DMS153 (cell line): ENCODE measurements around the gene MOGAT1.

Experiments used
- DNase-seq: peaks from one replicate; lab custom pipeline; 2025; lab: John Stamatoyannopoulos, UW

Gene MOGAT1, protein sequence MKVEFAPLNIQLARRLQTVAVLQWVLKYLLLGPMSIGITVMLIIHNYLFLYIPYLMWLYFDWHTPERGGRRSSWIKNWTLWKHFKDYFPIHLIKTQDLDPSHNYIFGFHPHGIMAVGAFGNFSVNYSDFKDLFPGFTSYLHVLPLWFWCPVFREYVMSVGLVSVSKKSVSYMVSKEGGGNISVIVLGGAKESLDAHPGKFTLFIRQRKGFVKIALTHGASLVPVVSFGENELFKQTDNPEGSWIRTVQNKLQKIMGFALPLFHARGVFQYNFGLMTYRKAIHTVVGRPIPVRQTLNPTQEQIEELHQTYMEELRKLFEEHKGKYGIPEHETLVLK

DNA sequence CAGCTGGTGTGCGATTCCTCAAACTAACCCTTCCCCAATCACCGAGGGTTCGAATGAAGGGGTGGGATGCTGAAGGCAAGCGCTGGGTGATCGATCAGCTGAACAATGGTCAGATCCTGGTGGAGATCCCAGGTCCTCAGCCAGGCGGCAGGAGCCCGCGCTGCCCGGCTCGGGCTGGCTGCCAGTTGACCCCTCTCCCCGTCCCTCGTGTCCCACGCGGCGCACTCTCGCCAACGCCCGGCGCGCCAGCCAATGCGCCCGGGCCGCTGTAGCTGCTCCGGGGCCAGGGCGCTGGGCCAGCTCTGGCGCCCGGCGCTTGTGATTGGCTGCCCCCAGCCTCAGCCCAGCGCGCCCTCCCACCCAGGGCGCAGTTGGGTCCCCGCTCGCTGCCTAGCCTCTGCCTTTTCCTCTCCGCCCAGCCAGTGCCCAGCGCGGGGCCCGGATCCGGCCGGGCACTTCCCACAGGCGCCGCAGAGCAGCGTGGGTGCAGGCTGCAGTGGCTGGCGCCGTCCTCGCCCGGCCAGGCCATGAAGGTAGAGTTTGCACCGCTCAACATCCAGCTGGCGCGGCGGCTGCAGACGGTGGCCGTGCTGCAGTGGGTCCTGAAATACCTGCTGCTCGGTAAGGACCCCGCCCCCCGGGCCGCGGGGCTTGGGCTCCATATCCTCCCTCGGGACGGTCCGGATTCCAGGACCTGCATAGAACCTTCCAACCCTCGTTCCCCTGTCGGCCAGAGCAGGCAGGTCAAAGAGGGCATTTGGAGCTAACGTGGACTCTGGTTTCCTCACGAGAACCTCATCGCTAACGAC lies at the start of gene MOGAT1:
Gene MOGAT1 (plus strand): TSS at position 400 of the 809 bp plus-strand sequence. CDS start 128 bp downstream, at position 528.
- no peak for DNase-seq

DNA sequence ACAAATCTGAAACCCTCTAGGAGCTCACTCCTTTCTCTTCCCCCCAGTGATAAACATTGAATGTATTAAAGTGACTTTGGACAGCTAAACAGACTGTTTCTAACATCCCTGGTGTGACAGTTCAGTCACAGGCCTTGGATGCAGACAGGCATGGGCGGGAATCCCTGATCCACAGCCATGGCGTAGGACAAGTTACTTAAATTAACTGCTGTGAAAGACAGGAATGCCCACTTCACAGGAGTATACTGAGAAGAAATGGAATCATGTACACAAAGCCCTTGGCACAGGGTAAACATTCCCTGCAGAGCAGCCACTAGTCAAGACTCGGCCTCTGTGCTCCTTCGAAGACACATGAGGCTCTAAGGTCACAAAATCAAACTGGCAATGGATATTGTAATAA lies 49.6 kb upstream of the MOGAT1 start:
- DNase-seq = no peak

DNA sequence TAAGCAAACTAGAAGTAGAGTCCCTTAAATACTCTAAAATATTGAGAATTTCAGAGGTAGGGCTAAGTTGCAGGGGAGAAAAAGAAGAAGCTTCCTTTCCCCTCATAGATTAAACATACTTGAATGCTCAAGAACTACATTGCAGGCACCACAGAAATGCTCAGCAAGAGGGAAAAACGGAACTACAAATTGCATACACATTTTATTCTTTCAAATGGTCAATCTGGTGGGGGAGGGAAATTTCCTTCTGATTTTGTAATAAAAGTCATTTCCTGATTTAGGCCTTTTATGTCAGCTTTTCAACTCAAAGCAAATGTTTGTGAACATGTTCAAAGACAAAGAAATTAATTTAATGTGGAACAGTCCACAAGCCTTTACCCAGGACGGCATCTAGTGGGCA lies 48.5 kb upstream of the MOGAT1 start:
- DNase-seq = no peak

DNA sequence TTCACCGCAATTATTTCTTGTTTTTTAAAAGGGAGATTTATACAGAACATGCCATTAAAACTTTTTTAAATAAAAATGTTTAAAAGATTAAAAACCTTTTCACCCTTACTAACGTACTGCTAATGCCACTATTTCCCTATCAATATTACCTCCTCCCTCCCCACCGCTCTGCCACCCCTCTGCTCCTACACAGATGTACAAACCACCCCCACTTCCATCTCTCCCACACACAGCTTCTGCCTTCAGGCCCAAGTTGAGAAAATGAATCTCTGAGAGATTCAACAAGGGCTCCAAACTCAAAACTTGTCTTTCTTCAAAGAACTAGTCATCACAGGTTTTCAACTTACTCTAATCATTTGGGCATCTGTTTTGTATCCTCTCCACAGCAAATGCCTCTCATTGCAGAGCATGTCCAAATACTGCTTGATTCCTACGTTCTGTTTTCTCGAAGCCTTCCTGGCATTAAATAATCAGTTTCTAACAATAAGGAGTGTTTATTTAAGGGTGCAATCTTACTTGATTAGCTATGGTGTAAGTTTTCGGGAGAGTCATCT lies 47.6 kb upstream of the MOGAT1 start:
- DNase-seq = no peak

DNA sequence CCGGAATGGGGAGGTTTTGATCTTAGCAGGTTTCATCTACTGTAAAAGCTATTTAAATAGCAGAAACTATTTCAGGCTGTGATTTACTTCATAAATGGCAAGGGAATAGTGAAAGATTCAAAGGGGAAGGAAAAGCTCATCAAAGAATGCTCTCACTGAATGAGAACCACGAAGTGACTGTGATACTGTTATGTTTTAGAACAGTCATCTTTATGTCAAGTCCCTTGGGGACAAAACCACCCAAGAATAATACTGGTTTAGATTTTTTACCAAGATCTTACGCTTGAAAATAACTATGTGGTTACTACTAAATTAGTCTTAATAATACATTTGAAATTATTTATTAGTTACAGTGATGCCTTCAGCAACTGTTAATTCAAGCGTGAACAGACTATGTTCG lies 43.7 kb upstream of the MOGAT1 start:
- no peak for DNase-seq

DNA sequence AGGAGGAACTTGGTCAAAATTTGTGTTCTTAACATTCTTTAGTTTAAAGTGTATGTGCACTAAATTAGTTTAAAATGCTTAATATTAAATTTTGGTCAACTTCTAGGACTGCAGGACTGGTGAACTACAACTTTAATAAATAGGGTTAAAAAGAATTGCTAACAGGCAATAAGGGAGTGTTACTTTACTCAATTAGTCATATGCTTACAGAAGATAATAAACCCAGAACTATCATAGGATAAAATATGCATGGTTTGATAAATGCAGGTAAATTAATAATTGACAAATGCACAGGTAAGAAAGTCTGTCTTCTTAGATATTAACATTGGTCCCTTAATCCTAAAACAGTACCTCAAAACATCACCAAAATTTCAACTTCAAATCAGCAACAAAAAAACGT lies 36.2 kb upstream of the MOGAT1 start:
- no peak for DNase-seq

DNA sequence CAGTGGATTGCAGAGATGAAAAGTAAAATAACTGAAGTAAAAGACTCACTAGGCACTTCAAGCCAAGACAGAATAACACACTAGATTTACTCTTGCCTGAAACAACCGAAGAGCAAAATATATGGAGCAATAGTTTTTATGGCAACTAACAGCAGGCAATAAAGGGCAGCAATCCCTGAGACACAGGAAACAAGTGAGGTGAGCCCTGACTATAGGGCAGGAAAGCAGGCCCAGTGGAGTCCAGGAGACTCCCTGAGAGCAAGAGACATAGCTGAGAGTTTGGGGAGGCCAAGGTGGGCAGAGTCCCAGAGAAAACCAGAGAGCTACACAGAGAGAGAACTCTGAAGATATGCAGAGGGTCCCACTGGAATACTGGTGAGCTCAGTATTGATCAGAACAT lies 34.4 kb upstream of the MOGAT1 start:
- DNase-seq = no peak

DNA sequence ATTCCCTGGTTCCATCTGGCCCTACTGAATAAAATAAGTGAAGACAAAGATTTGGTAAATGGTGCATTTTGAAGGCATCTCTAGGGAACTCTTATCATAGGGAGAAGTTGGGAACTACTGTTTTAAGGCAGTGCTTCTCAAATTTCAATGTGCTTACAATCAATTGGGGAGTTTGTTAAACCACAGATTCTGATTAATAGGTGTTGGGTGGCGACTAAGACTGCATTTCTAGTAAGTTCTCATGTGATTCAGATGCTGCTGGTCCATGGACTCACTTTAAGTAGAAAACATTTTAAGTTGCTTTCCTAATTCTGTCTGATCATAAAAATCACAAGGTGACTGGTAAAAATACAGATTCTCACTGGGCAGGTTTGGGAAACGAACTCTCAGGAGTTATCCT lies 30.1 kb upstream of the MOGAT1 start:
- no peak for DNase-seq

DNA sequence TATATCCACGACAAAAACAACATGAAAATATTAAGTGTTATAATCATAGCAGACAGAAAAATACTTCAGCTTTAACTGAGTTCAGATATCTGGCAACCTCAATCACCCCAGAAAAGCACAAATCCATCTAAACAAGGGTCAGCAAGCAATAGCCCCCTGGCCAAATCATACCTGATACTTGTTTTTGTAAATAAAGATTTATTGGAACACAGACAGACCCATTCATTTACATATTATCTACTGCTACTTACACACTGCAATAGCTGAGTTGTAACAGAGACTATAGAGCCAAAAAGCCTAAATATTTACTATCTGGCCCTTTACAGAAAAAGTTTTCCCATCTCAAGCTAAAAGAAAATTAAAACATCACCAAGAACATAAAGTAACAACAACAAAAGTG lies 28.3 kb upstream of the MOGAT1 start:
- DNase-seq = no peak

DNA sequence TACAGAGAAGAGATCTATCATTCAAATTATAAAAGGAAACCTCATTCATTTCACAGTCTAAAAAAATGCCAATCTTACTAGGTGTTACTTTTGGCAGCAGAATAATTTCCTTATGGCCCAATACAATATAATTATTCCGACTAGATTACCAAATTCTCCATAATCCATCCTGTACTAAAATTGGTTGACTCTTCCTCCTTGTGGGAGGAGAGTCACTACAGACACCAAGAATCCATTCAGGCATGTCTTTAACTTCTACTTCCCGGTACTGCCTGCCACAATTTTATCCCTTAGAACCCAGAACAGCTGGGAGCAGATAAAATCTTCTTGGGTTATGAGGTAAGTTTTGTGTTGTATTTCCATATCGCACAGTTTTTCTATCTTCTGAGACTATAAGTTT lies 25.4 kb upstream of the MOGAT1 start:
- no peak for DNase-seq

DNA sequence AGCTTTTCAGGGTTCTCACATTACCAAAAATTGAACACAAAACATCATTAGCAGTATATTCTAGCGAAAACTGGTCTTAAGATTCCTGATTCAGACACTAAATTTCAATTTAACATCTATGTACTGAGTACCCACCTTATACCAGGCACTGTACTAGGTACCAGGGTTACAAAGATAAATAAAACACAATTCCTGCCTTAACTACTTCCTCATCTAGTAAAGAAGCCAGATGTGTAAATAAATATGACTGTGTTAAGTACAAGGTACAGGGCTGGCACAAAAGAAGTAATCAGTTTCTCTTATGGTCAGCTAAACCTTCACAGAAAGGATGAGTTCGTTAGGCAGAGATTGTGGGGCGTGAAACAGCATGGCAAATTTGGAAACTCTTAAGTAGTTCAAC lies 21.7 kb upstream of the MOGAT1 start:
- DNase-seq = no peak

DNA sequence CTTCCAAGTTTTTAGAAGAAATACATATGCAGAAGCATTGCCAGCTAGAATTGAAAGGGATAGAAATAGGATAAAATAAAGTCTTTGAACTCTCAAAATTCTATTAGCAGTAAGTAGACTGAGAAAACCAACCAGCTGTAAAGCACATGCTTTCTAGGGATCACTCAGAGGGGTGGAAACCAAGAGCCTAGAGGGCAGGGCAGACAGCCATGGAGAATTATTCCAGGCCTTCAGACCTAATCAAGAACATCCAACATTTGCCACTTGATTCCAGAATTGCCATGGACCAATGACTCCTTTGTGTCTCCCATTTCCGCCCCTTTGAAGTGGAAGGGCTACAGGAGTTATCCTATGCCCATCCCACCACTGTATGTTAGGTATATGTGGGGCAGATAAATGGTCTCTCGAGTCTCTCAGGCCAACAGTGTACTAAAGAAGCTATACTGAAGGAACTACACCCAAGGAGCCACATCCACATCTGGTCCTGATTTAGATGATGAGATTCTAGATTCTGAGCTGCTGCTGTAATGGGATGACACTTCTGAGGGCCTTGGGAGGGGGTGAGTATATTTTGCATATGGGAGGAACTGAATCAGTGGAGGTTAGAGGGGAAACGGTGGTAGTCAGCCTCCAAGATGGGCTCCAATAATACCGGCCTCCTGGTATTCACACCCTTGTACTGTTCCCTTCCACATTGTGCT lies 19.6 kb upstream of the MOGAT1 start:
- no peak for DNase-seq

DNA sequence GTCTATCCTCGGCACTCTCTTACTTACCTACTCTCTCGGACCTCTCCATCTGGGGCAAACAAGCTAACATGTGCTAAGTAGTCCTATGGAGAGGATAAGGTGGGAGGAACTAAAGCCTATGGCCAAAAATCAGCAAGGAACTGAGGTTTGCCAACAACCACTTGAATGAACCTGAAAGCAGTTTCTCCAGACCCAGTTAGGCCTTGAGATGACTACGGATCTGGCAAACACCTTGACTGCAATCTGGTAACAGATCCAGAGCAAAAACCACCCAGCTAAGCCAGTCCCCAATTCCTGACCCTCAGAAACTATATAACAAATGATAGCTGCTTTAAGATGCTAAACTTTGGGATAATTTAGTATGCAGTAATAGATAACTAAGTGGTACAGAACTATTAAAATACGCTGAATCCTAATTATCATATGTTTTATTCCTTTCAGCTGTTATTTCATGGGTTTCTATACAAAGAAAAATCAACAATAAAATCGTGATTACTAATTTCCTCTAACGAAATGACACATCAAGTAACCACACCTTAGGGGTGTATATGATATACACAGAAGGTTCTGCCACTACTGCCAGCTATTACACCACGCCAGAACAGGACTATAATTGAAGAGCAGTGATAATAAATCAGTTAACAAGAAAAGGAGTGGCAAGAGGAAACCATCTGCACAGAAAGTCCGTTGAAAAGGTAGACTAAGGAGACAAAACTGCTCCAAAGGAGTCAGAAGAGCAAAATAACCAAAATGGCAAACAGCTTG lies 18.8 kb upstream of the MOGAT1 start:
- no peak for DNase-seq

DNA sequence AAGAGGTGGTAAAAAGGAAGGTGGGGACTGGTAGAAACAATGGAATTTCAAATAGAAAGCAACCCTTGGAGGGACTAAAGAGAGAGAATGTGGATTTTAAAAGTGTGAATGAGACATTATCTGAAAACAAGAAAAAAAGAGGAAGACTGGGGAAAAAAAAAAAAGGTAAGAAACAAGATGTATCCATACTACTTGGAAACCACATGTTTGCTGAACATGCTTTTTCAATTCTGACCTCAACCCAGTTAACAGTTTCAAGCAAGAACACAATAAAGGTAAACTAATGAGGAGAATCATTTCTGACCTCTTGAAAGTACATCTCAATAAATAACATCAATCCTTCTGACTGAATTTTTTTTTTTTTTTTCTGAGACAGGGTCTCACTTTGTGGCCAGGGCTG lies 18.2 kb upstream of the MOGAT1 start:
- no peak for DNase-seq

DNA sequence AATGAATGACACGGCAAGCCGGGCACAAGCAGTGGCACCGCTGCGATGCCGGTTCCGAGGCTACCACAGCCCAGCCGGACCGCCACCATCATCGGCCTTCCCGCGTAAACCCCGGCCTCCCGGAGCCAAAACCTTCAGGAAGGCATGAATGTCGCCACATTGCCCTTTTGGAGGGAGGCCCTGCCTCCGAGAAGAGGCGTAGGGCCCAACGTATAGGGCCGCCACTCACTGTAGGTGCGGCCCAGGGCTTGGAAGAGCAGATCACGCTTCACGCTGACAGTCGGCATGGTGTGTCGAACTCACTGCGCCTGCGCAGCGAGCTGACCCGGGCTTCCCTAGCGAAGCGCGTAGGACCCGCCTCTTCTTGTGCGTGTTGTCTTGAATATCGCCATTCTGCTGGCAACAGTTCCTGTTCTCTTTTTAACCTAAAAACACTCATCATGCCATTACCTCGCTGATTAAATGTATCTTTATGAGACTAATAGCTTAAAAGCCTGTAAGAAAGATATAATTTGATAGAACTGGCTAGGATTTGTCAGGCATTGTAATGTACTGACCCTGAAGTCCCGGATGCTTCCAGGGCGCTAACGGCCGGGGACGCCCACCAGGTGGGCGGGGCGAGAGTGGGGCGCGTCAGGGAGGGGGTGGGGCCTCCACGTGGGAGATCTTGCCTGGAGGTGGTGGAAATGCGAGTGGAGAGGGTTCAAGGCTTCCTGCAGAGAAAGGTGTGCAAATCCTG lies 15.5 kb upstream of the MOGAT1 start, which contains the start of gene FARSB:
Gene FARSB (minus strand): TSS at position 306 of the 739 bp plus-strand sequence. CDS start 19 bp downstream, at position 287.
- DNase-seq = peak; percentile 93

DNA sequence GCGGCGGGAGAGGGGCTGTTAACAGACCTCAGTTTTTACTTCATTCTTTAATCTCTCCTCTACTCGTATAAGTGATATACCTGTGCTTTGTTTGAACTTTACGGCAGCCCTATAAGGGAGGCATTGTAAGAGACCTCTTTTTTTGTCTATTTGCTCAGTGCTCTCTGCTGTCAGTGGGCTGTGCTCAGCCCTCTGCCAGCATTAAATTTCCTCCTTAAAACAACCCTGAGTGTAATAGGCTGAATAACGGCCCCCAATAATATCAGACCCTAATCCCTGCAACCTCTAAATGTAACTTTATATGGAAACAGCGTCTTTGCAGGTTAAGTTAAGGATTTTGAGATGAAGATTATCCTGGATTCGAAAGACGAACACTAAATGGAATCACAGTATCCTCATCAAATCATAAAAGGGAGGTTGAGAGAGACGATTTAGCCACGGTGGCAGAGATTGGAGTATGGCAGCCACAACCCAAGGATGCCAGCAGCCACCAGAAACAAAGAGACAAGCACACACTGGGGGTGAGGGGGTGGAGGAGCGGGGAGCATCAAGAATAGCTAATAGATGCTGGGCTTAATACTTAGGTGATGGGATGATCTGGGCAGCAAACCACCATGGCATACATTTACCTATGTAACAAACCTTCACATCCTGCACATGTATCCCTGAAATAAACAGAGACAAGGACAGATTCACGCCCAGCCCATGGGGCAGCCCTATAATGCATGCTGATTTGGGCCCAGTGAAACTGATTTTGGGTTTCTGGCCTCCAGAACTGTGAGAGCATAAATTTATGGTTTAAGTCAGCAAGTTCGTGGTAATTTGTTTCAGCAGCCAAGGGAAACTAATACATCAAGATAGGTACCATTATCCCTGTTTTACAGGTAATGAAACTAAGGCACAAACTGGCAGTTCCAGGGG lies 14.7 kb upstream of the MOGAT1 start:
- no peak for DNase-seq

DNA sequence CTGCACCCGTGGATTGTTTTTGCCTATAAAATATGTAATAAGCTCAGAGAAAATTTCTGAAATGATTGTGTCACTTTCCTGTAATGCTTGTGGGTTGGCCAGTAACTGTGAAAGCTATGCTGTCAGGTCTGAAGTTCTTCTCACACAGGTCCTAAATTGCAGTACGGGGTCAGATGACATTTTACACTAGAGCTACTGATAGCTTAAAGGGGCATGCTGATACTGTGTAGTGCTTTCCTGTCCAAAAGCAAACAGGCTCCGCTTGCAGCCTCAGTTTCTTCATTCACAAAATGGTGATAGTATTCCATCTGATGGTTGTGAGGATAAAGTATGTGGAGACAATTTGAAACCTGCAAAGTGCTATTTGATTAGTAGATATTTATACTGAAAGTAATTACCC lies 8.0 kb upstream of the MOGAT1 start:
- DNase-seq = no peak

DNA sequence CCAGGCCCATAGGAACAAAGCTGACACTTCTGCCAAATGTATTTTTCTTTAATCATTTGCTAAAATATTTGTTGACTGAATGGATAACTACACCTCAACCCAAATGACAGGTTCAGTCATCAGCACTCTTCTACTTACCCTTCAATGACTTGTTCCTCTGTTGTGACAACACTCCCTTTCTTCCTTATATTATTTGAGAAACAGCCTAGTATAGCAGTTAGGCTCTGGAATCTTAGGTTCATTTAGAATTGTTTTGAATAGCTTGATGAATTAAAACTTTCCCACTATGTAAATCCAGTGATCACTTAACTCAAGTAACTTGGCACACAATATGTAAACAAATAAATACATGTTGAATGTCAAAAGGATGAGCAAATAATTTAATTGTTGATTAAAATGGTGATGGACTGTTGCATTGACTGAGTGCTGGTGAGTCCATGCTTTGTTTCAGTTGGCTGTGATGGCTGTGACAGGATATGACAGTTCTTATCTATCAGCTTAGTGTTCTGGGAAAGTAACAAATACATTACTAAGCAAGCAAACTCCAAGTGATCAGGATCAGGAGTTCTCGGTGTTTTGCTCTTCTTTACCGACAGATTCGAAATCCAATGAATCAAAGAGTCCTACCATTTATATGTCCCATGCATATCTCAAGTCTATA lies 2.8 kb upstream of the MOGAT1 start:
- no peak for DNase-seq

DNA sequence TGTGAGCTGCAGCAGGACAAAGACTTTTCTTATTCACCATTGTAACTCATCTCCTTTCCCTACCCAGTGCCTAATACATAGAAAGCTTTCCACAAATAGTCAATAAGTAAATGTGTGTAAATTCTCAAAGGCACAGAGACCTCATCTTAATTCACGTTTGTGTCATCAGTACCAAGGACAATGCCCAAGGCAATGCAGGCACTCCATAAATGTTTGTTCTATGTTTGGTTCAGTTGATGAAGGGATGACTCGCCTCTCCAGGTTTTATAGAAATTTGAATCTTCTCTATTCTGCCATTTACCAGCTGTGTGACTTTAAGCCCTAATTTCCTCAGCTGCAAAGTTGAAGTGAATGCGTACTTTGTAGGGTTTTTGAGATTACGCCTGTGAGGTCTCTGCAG lies 2.1 kb upstream of the MOGAT1 start:
- DNase-seq = no peak
